ENCODE results near the gene ROM1.

- TF ChIP-seq EZH2 (optimal IDR thresholded peaks at IDR 0.05; ENCODE audit: low read depth, low read length) (no peak), CTCF (IDR thresholded peaks at IDR 0.05; ENCODE audit: low read length) (no peak), EZH2phosphoT487 (IDR thresholded peaks at IDR 0.05; ENCODE audit: low read length) (no peak)
Observed at GRCh38 chr11:62572431-62572830, 40.6 kb upstream of the ROM1 start.

Data from MM.1S (cell line).